Thymus (tissue), 11 donors: ENCODE measurements around the gene TOB2. TPM values are rescaled to one million over a fixed set of nuclear protein-coding genes. Genes with fewer than 3 reads are reported as not detected.

ENCODE experiments used
- DNase-seq, 9 donors: peaks; one replicate each; pipeline ENCODE4 v3.0.0-alpha.2; 2013; ENCODE audit warnings: low spot score in 9 of 9, low read depth in 6 of 9, missing footprints in 1 of 9
- H3K27ac ChIP-seq, 2 donors: one replicate each; pipeline ENCODE4 v1.5.1; 2013; ENCODE audit warnings: control low read depth in 1 of 2, low read depth in 1 of 2, low read length in 1 of 2, mild to moderate bottlenecking in 1 of 2, moderate library complexity in 1 of 2
- H3K27me3 ChIP-seq, 2 donors: one replicate each; pipeline ENCODE4 v1.5.1; 2013; ENCODE audit warnings: low read length in 1 of 2; ENCODE audit not compliant: control insufficient read depth in 2 of 2, insufficient read depth in 1 of 2
- H3K36me3 ChIP-seq, 2 donors: one replicate each; pipeline ENCODE4 v1.5.1; 2013; ENCODE audit warnings: low read length in 1 of 2, mild to moderate bottlenecking in 1 of 2, moderate library complexity in 1 of 2; ENCODE audit not compliant: control insufficient read depth in 2 of 2, insufficient read depth in 2 of 2
- H3K4me1 ChIP-seq, 2 donors: one replicate each; pipeline ENCODE4 v1.5.1; 2013; ENCODE audit warnings: low read length in 2 of 2; ENCODE audit not compliant: control insufficient read depth in 2 of 2, insufficient read depth in 2 of 2
- H3K4me3 ChIP-seq, 2 donors: one replicate each; pipeline ENCODE4 v1.5.1; 2013; ENCODE audit warnings: low read length in 2 of 2, control low read depth in 1 of 2, mild to moderate bottlenecking in 1 of 2
- H3K9me3 ChIP-seq, 2 donors: one replicate each; pipeline ENCODE4 v1.5.1; 2013; ENCODE audit warnings: low read length in 1 of 2, mild to moderate bottlenecking in 1 of 2; ENCODE audit not compliant: control insufficient read depth in 2 of 2, insufficient read depth in 1 of 2
- WGBS: extraction: QIAGEN DNeasy Blood & Tissue Kit; methylation state at CpG from one replicate; pipeline ENCODE4 v1.1.7; 2013; 5-methylcytosine and 5-hydroxymethylcytosine counted together
- polyA plus RNA-seq: library from polyadenylated mRNA; stranded (reverse); fragments of 200-250 nt; gene quantifications from one replicate; pipeline ENCODE4 v1.2.3, GENCODE V29; 2013
- total RNA-seq: library from RNA; stranded (reverse); fragments of 120-200 nt; gene quantifications from one replicate; pipeline ENCODE4 v1.2.4, GENCODE V29; 2013
- donor health status: healthy.

The TOB2 gene
- total and polyA plus RNA-seq, 2 donors, result 15.0 to 17.3 TPM

DNA sequence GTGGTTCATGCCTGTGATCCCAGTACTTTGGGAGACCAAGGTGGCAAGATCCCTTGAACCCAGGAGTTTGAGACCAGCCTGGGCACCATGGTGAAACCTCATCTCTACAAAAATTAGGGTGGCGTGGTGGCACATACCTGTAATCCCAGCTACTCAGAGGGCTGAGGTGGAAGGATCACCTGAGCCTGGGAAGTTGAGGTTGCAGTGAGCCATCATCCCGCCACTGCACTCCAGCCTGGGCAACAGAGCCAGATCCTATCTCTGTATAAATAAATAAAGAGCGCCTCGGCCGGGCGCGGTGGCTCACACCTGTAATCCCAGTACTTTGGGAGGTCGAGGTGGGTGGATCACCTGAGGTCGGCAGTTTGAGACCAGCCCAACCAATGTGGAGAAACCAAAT, 27.9 kb downstream of the TOB2 start:
- Histone ChIP-seq H3K4me1 (peaks cover 10 to 17% of the 10 kb centered on the region in 2 donors), H3K36me3 (peaks cover 7 to 13% of the 10 kb centered on the region in 2 donors), H3K9me3 (no peaks in the 10 kb centered on the region), H3K27me3 (no peaks in the 10 kb centered on the region), H3K4me3 (no peak overlapping the region), H3K27ac (no peak overlapping the region)
- 98% methylated on average over 9 of the region's 9 CpGs for WGBS
- DNase-seq, result no peak

DNA sequence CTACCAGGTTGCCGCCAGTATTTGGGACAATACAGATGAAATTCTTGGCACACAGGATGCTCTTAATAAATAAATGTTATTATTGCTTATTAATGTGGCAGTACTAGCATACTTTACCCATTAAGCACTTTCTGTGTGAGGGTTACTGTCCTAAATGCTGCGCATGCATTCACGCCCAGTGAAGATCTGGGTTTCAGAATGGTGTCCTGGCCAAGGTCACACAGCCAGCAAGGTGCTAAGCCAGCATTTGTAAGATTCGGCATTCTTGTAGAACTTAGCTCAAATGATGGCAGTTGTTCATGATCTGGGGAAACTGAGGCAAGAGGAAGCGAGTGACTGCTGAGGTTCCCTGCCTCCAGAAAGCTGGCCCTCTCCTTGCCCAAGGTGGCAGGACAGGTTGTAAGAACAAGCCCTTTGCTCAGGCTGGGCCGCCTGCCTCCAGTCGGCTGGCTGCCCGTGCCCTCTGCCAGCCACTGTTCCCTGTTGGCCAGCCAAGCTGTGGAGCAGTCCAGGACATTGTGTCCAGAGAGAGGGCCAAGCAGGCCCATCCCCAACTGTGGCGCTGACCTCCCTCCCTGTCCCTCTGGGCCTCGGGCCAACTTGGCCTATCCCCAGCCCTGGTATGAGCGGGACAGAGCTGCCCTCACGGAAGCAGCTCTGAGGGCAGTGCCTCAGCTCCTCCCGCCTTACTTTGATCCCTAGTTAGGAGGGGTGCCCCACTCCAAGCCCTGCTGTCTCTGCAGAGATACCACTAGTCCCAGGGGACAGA, 28.8 kb downstream of the TOB2 start:
- Histone ChIP-seq H3K36me3 (peaks cover 2 to 6% of the 10 kb centered on the region in 2 donors), H3K27ac (no peak overlapping the region), H3K4me3 (no peak overlapping the region), H3K4me1 (peaks cover 11 to 20% of the 10 kb centered on the region in 2 donors), H3K27me3 (no peaks in the 10 kb centered on the region), H3K9me3 (no peaks in the 10 kb centered on the region)
- 95% methylated on average over 13 of the region's 13 CpGs for WGBS
- no peak for DNase-seq

DNA sequence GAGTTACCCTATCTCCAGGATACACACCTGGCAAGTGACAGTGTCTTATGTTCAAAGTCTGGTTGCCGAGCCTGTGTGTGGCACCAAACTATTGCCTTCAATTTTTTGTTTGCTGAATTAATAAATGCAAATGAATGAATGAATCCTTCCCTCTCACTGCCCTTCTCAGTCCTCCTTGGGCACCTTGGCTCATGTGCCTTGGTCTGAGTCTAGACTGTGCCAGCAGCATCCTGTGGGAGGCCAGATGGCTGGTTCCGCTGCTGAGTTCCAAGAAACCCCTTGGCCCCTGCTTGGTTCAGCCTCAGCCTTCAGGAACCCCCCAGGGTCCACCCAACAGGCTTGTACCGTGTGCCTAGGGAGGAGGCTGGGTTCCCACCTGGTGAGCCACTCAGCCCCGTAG, 31.0 kb downstream of the TOB2 start:
- 98% methylated on average over 4 of the region's 4 CpGs for WGBS
- Histone ChIP-seq H3K27me3 (no peaks in the 10 kb centered on the region), H3K4me1 (peaks cover 22 to 40% of the 10 kb centered on the region in 2 donors), H3K9me3 (no peaks in the 10 kb centered on the region), H3K4me3 (no peak overlapping the region), H3K27ac (no peak overlapping the region), H3K36me3 (peaks cover 0 to 6% of the 10 kb centered on the region in 2 donors)
- no peak for DNase-seq

DNA sequence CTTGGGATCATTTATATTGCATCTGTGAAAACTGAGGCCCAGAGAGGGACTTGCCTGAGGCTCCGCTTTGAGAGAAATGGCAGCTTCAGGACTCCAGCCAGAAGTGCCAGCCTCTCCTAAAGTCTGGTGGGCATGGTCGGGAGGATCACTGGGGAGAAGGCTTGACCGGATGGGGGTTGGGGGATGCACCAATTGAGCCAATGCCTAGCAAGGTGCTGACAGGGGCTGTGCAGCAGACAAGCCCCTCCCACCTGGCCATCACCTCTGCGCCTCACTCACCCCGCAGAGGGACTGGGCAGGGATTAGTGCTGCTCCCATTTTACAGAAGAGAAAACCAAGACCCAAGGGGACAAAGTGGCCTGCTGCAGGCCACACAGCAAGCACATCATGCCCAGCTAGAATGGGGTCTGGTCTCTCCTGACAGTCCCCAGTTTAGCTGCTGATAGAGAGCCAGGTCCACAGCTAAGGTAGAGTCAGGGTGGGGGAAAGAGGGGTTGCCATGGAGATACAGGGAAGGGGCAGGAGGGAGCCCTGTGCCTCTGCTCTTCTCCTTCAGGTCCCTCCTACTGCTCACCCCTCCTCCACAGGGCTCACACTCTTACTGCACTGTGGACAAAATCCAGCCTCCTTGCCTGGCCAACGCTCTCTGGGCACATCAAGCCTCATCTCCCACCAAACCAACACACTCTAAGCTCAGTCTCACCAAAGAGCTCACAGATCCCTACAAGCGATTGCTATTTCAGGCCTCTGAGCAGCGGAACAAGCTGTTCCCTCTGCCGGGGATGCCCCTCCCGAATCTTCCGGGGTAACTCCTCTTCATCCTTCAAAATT, 35.4 kb downstream of the TOB2 start:
- 97% methylated on average over 11 of the region's 11 CpGs for WGBS
- peak in 2 of 9 donors; percentile 9 to 29 for DNase-seq
- Histone ChIP-seq H3K4me3 (no peak overlapping the region), H3K36me3 (no peaks in the 10 kb centered on the region), H3K27ac (peak overlapping the region; percentile 53 to 73), H3K9me3 (no peaks in the 10 kb centered on the region), H3K27me3 (no peaks in the 10 kb centered on the region), H3K4me1 (peaks cover 22 to 43% of the 10 kb centered on the region in 2 donors)

DNA sequence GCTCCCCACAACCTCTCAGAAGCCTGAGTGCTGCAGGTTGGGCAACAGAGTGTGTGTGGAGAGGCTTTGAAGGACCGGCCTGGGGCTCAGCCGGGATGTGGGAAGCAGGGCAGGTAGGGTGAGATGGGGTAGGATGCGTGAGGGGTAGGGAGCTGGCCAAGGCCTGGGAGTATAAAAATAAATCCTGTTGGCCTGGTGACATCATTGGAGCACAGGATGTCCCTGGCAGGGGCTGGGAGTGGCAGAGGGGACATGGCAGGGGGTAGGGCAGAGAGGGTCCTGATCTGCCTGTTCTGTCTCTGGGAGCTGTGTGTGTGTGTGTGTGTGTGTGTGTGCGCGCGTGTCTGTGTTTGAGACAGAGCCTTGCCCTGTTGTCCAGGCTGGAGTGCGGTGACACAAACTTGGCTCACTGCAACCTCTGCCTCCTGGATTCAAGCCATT, 36.3 kb downstream of the TOB2 start:
- 81% methylated on average over 7 of the region's 7 CpGs for WGBS
- Histone ChIP-seq H3K4me3 (no peak overlapping the region), H3K27me3 (no peaks in the 10 kb centered on the region), H3K36me3 (no peaks in the 10 kb centered on the region), H3K27ac (no peak overlapping the region), H3K9me3 (no peaks in the 10 kb centered on the region), H3K4me1 (peaks cover 18 to 42% of the 10 kb centered on the region in 2 donors)
- DNase-seq, result no peak

DNA sequence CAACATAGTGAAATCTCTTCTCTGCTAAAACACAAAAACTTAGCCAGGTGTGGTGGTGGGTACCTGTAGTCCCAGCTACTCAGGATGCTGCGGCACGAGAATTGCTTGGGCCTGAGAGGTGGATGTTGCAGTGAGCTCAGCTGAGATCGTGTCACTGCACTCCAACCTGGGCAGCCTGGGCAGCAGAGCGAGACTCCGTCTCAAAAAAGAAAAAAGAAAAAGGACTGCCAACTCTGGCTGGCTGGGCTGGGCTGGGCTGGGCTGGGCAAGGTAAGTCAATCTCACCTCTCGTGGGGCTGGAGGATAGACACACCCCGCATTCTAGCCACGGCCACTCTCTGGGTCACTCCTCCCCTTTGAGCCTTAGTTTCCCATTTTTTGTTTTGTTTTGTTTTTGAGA, 37.9 kb downstream of the TOB2 start:
- no peaks in the 10 kb centered on the region for H3K27me3 ChIP-seq

DNA sequence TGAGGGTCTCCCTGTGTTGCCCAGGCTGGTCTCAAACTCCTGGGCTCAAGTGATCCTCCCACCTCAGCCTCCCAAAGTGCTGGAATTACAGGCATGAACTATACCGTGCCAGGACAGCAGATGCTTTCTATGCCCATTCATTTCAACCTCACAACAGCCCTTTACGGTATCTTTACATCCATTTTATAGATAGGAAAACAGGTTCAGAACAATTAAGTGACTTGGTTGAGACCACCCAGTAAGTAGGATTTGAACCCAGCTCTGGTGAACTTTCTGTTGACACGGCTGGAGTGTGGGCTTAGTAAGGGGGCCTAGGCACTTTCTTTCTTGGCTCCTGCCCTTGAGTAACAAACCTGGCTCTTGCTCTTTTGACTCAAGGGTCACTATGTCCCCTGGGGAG, 39.2 kb downstream of the TOB2 start:
- Histone ChIP-seq H3K4me3 (no peak overlapping the region), H3K27me3 (no peaks in the 10 kb centered on the region), H3K36me3 (no peaks in the 10 kb centered on the region), H3K9me3 (no peaks in the 10 kb centered on the region), H3K4me1 (peaks cover 7 to 27% of the 10 kb centered on the region in 2 donors), H3K27ac (no peak overlapping the region)
- DNase-seq, result no peak
- WGBS, result 97% methylated on average over 3 of the region's 3 CpGs

More for the DNA sequence above, 37.9 kb downstream of the TOB2 start:
- WGBS, result 95% methylated on average over 8 of the region's 8 CpGs
- no peaks in the 10 kb centered on the region for H3K36me3 ChIP-seq
- H3K27ac ChIP-seq, result peak overlapping the region in 1 of 2 donors; percentile 18
- no peaks in the 10 kb centered on the region for H3K9me3 ChIP-seq
- H3K4me1 ChIP-seq, result peaks cover 12 to 33% of the 10 kb centered on the region in 2 donors
- DNase-seq, result no peak
- no peak overlapping the region for H3K4me3 ChIP-seq

DNA sequence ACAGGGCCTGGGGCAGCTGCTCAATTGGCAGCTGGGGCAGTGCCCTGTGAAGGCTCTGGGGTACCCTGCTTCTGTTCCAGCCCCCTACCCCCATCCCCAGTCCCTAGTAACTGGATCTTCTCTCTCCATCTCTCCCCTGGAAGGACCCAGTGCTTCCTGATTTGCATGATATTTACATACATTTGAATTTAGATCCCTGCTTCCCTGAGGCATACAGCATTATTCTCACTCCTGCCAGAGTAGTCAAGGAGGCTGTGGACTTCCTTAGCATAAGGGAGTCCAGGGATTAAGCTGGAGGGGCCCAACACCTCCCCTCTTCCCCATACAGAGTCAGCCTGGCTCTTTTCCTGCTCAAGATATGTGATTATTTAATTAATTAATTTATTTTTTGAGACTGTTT, 40.2 kb downstream of the TOB2 start:
- no peaks in the 10 kb centered on the region for H3K27me3 ChIP-seq
- no peak overlapping the region for H3K27ac ChIP-seq
- no peaks in the 10 kb centered on the region for H3K9me3 ChIP-seq
- no peak overlapping the region for H3K4me3 ChIP-seq
- H3K4me1 ChIP-seq, result peaks cover 3 to 17% of the 10 kb centered on the region in 2 donors
- H3K36me3 ChIP-seq, result no peaks in the 10 kb centered on the region
- no peak for DNase-seq

DNA sequence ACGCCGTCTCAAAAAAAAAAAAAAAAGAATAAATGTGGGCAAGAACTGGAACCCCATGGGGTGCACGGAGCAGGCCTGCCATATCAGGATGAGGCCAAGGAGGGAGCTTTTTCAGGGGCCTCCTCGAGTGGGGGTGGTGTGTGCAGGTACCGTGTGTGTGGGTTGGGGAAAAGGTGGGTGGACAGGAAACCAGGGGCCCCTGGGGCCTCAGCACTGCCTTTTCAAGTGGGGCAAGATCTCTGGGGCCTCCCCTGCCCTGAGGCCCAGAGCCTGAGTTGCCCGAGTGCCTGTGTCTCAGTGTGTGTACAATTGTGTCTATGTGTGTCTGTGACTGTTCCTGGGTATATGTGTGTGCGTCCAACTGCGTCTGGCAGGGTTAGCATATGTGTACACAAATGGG, 41.0 kb downstream of the TOB2 start:
- H3K36me3 ChIP-seq, result no peaks in the 10 kb centered on the region
- H3K4me3 ChIP-seq, result no peak overlapping the region
- H3K27me3 ChIP-seq, result no peaks in the 10 kb centered on the region
- DNase-seq, result peak in 2 of 9 donors; percentile 14 to 36
- no peaks in the 10 kb centered on the region for H3K9me3 ChIP-seq
- peaks cover 0 to 10% of the 10 kb centered on the region in 2 donors for H3K4me1 ChIP-seq
- WGBS, result 80% methylated on average over 8 of the region's 8 CpGs
- H3K27ac ChIP-seq, result no peak overlapping the region
